Renal cortex interstitium (tissue), 11 donors: ENCODE data around the gene TUBB1. TPM values are rescaled to one million over a fixed set of nuclear protein-coding genes. Genes with fewer than 3 reads are reported as not detected.

Experiments used
- DNase-seq, 11 donors: peaks; one replicate each; pipeline ENCODE4 v3.0.0-alpha.2; 2013; ENCODE audit warnings: low read depth in 9 of 11, low spot score in 4 of 11; ENCODE audit errors: extremely low read depth in 1 of 11
- polyA plus RNA-seq, 3 donors: library from polyadenylated mRNA; unstranded; fragments of 120-200 nt; gene quantifications; one replicate each; pipeline ENCODE4 v1.2.1, GENCODE V29; 2013; ENCODE audit not compliant: insufficient read length in 3 of 3

Gene TUBB1
- polyA plus RNA-seq, 3 donors: 1.9 to 3.2 (median 2.9) TPM

DNA sequence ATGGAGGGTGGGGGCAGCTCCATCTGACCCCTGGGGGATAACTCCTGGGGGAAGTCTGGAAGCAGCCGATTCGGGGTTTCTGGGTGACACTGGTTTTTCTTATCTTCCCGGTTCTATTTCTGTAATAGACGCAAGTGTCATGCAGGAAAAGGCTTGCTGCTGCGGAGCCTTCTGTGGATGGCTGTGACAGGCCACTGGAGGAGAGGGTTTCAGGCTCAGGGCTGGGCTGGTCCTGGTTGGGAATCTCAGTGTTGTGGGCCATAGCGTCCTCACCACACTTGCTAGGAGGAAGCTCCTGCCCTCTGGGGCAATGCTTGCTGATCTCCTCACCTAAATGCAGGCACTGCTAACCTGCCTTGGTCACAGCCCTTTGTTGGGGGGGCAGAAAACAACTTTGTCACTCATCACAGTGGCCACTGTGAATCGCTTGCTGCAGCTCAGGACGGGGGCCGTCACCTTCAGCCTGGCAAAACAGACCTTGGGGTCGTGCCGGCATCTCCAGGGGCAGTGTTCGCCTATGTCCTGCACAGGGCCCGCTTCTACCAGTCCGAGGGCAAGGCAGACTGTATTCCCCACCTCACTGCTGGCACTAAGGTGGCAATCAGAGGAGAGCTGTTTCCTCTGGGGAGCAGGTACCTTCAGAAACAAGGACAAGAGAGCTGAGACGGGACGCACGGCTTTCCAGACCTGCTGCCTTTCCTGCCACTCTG lies 4.4 kb upstream of the TUBB1 start:
- no peak for DNase-seq

DNA sequence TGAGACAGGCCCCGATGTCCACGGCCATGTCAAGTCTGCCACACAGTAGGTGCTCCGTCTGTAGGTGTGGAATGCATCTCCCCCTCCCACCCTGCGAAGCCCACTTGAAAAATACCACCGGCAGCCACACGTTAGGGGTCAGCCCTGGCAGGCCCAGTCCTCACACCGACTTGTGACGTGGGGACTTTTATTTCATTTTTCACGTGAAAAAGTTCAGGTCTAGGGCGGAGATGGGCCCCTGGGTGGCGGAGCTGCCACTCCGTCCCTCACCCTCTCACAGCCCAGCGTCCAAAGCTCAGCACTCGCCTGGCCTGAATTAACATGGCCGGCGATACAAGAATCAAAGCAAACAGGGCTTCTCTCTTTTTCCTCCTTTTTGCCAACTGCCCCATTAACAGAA lies 3.8 kb upstream of the TUBB1 start:
- DNase-seq: no peak

DNA sequence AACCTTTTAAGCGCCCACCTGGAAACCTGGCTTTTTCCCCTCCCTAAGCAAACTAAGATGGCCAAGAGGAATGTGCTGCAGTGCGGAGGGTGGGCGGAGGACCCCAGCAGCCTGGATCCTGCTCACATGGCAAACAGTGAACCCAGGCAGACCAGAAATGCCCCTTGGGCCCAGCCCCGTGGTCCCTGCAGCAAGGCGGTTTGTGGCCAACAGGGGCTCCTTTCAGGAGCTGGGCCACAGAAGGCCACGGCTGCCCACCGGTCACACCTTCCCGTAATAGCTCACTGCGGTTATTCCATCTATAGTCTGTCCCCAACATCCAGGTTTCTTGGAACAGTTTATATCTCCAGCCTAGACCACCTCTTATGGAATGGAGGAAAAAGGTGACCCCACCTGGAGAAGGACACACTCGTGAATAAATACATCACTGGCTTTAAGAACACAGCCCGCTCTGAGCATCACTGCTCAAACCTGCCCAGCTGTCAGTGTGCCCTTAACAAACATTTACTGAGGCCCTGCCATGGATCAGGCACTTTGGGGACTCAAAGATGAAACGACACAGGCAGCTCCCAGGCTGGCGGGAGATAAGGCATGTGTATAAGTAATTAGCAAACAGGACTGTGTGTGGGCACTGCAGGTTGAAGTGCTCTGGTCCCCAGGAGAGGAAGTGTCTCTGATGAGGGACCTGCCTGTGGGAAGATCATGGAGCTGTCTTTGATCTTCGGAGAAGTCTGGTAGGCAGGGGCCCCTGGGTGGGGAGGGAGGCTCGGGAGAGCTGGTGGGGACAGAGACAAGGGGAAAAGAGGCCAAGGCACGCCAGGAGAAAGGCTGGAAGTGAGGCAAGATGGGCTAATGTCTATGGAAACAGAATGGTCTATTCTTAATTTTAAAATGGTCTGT lies 3.2 kb upstream of the TUBB1 start:
- DNase-seq: no peak

DNA sequence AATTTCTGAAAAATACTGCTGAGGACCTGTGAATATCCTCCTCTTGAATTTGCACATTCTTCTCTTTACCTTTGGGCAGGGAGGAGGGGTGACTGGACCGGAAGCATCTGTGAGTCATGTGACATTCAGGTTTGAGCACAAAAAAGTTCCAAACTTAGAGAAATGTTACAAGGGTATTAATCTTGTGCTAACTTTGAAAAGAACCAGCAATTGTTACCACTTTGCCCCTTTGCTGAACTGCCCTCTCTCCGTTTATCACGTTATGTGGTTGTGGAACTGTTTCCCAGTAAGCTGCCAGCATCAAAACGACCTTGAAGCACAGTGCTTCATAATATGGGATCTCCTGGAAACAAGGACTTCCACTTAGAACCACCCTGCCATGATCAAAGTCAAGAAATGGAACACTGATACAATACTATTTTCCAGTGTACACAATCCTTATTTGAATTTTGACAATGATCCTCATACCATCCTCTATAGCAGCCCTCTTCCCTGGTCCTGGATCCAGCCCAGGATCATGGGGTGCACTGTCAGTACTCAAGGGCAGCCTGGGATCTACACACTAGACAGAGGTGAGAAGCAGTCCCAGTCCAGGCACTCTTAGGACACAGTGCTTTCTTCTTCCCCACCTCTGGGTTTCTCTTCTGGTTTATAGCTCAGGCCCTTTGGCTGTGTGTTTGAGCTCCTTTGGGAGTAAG lies 2.3 kb upstream of the TUBB1 start:
- no peak for DNase-seq

DNA sequence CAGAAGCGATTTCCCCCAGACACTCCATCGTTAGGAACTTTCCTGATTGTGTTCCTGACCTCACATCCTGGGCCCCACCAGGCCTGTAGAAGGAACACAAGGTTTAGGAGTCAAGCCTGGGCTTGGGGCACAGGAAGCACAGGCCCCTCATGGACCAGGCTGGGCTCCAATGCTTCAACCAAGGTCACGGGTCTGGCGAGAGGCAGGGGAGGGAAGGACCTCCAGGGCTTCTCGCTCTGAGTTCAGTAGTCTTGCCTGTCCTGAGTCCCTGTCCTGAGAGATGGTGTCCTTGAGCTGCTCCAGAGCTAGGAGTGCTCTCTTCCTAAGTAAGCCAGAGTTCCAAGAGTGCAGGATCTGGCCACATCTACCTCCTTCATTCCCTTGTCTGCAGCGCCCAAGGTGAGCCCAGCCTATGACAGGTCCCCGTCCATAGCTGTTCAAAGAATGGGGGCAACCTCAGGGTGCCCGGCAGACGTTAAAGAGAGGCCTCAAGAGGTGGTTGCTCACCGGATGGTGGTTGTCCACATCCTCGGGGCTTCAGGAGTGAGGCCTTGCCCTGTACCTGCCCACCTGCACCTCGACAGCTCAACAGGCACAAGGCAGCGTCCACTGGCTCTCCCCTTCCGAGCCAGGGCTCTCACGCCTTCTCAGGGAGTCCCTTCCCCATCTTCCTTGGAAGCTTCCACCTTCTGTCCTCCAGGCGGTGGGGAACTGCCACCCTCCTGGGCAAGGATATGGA lies 1.6 kb upstream of the TUBB1 start:
- DNase-seq: no peak

DNA sequence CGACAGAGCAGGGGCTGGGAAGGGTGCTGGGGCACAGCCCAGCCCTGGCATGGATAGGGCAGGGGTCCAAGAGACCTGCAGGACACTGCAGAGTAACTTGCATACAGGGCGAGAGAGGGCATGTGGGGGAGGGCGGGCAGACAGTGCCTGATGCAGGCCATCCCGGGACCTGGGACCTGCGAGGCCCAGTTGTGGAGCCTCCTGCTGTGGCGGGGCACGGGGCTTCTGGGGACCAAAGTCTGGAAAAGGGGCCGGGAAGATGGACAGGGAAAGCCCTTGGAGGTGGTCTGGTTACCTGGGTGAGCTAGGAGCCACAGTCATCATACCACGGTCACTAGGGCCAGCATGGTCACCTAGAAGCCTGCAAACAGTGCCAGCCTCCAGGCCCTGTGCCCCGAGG lies 412 bp upstream of the TUBB1 start:
- DNase-seq: no peak

DNA sequence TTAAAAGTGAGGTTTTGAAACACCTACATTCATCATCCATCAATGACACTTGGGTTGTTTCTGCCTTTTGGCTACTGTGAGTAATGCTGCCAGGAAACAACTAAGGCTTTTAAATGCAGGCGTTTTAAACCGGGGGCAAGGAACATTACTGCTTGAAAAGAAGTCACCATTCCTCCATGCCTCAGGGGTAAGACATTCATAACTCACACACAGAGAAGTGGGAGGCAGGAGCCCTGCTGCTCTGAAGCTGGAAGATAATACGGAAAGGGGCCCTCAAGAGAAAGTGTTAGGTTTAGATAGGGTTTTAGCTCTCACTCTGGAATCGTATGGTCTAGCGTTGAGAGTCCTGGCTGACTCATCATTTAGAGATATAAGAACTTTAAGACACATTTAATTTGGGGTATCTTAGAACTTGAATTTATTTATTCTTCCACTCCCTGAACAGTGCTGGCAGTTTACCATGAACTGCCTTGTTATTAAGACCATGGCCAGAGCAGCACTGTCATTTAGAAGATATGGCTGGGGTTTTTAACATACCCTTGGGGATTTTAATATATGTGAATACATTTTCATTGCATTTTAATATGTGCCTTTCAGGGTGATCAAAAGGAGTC lies 1.8 kb downstream of the TUBB1 start:
- no peak for DNase-seq

DNA sequence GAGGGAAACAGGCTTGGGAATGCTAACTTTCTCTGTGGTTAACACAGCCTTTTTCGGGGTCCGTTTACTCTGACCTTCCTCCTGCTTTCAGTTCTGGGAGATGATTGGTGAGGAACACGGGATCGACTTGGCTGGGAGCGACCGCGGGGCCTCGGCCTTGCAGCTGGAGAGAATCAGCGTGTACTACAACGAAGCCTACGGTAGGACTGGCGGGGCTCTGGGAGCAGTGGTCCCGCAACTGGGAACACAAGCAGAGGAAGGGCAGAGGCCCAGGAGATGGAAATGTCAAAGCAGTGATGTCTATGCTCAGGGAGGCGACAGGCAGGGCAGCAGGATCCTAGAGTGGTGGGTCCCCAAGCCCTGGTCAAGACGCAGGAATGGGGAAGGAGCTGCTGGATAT lies 3.5 kb downstream of the TUBB1 start:
- DNase-seq: no peak

DNA sequence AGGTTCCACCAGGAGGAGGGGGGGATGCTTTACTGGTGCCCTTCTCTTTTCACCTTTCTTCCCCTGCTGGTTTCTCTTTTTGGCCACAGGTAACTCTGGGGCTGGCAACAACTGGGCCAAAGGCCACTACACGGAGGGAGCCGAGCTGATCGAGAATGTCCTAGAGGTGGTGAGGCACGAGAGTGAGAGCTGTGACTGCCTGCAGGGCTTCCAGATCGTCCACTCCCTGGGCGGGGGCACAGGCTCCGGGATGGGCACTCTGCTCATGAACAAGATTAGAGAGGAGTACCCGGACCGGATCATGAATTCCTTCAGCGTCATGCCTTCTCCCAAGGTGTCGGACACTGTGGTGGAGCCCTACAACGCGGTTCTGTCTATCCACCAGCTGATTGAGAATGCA lies 4.4 kb downstream of the TUBB1 start:
- no peak for DNase-seq

DNA sequence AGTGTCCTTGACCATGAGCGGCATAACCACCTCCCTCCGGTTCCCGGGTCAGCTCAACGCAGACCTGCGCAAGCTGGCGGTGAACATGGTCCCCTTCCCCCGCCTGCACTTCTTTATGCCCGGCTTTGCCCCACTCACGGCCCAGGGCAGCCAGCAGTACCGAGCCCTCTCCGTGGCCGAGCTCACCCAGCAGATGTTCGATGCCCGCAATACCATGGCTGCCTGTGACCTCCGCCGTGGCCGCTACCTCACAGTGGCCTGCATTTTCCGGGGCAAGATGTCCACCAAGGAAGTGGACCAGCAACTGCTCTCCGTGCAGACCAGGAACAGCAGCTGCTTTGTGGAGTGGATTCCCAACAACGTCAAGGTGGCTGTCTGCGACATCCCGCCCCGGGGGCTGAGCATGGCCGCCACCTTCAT lies 4.9 kb downstream of the TUBB1 start:
- DNase-seq: no peak

DNA sequence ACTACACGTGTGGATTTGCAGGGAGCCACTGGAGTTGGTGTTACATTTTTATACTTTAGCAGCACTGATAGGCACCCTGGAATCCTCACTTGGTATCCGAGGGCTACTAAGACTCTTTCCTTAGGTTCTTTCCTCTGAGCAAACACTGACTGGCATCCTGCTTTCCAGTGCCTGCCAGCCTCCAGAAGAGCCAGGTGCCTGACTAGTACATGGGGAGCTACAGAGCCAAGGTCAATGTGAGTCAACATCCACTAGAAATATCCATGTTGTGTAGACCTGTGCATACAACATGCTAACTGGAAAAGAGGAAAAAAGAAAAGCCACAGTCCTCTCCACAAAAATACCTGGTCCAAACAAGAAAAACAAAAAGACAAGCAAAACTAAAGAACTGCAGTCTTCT lies 5.9 kb downstream of the TUBB1 start:
- DNase-seq: no peak

DNA sequence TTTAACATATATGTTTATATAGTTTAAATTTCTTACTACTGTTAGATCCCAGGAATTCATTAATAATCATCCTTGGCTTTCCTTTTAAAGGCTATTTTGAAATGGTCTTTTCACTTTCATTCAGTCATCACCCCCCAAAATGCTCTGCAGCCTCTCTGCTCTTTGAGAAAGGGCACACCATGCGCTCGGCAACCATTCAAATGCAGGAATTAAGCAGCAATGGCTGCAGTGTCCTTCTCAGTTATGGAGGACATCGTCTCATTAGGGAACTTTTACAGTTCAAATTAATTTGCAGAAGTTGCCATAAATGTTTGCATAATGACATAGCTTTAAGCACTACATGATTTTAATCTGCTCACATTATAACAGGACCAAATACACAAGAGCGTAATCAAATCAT lies 6.3 kb downstream of the TUBB1 start:
- no peak for DNase-seq

DNA sequence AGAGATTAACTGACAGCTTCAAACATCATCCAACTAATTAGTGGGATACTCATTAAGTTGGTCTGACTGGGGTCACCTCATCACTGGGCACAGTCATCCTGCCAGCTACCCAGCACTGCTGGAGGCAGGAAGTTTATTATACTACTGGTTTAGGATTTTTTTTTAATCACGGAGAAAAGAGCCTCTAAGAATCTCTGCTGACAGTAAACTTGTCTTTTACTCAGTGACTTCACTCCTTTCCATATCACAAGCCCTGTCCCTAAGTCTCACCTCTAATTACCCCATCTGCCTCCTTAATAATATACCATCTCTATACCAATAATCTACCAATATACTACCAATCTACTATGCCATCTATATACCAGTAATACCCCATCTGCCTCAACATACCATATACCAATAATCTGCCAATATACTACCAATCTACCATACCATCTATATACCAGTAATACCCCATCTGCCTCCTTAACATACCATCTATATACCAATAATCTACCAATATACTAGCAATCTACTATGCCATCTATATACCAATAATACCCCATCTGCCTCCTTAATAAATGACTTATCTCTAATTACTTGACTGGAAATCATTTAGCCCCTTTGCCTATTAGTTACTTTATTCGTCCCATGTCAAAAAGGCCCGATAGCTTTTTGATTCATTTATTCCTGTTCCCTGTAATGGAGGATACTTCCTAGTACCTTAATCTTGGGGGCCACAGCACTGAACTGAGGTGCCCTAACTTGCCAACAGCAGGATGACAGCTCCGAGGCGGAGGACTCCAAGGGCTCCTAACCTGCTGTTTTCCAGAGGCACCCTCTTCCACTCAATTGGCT lies 7.9 kb downstream of the TUBB1 start:
- no peak for DNase-seq

DNA sequence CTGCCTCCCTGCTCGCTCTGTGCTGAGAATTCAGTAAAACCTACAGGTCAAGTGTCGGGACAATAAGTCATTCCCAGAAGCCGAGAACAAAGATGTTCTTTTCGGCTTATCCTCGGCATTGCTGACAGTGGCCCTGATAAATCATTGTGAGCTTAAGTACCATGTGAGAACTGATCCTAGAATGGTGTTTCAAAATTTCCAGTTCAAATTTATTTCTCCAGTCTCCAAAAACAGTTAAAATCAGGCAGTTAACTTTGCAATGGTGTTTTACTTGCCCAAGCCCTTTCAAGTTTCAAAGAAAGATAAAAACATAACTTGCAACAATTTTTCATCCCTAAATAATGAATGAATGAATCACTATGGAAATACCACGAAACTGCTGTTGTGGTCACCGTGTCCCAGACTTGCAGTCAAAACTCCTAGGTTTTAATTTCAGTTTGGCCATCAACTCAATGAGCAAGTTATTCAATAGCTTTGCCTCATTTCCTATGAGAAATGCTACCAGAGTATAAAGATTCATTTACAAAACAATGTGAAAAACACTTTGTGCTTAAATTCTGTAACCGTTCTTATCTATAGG lies 8.6 kb downstream of the TUBB1 start:
- DNase-seq: no peak

DNA sequence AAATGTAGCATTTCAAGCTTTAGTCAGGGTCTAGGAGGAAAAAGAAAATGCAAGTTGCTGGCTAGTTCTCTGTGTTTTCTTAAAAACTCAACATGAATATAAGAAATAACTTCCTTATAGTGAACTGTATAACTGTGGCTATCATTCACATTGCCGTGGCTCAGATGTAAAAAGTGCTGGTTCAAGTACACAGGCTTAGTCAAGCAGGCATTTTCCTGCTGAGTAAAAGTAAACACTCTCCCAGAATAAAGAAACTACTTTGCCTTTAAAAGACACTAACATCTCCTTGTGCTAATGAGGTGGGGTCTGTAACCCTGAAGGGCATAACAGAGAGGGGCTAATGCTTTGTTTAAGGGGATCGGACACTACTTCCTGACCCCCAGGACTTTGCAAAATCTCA lies 9.6 kb downstream of the TUBB1 start:
- no peak for DNase-seq

DNA sequence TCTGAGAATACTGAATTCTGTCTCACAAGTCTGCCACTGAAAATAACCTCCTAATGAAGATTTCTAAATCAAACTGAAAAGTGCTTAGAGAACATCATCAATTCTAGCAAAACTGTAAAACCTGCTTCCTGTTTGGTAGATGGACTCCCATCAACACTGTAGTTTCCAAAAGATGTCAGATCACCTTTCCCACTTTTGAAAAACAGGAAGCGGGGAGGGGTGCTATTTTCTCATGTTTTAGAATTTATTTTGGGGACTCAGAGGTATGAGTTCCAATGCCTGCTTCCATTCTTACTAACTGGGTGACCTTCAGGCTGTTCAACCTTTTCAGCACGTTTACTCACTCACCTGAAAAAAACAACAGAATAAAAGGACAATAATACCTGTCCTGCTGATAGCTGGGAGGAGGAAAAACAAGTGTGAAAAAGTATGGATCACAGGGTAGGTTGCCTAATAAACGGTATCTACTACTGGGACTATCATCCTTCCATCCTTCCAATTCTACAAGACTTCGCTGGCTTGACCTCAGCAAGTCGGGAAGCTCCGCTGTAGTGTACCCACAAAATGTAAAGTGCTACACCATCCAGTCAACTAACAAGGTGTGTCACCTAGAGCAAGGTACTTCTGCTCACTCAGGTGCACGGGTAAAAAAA lies 11.8 kb downstream of the TUBB1 start:
- no peak for DNase-seq

DNA sequence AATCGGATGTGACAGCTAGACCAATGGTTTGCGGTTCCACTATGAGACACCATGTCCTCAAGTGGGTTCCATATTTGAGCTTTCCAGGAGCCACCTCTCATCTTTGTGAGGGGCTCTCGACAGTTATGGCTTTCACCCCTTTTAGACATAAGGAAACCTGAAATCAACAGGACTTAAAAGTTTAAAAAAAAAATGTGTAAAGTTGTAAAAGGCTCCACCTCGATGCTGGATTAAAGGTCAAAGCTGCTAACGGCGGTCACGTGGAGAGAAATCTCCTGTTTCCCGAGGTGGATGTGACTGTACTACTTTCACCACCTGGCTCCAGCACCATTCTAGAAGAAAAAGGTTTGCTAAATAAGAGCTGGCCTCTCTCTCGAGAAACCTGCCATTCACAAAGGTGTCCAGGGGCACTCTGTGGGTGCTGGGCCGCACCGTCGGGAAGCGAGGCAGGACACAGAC lies 12.4 kb downstream of the TUBB1 start:
- DNase-seq: no peak
